NCI-H187 (cell line): ENCODE measurements around the gene HNF1A.

Experiments
- DNase-seq, 2 experiments: peaks; one replicate each; lab custom pipeline; 2025; lab: John Stamatoyannopoulos, UW

HNF1A gene

DNA sequence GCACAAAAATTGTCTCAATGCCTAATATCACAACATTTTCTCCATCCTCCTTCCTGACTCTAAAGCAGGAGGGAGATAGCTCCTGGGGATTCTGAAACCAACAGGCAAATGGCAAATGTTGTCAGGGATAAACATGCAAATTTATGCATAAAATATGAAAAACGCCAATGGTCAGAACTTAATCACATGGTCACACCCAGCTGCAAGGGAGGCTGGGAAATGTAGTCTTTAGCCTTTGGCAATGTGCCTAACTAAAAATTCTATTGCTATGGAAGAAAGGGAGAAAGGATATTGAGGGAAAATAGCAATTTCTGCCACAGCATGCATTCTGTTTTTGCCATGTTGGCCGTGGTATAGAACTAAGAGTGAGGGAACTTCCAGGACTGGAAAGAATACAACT is 72.4 kb downstream of the HNF1A start:
- no peak for DNase-seq
